Measurements from ENCODE around the gene ZNF532.
"Not testable (repeated sequence)": the region's sequence is repeated elsewhere in the genome, so short reads cannot be mapped to it uniquely, and the experiment has no call there.

The ZNF532 gene

DNA sequence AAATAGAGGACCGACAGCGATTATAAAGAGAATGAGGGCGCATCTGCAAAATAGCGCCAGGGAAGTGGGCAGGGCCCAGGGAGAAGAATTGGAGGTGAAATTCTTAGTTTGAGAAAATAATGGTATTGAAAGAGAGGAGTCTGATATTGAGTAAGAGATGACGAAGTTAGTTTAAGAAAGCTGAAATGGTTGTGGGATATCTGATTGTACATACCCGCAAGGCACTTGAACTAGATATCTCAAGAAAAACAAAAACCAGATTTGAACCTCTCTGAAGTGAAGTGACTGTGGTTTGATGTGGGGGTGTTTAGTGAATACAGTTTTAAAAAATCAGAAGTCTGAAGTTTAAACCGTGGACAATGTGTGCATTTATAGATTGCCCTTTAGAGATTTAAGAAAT, 38.9 kb downstream of the ZNF532 start:
- DNase-seq: no peak

DNA sequence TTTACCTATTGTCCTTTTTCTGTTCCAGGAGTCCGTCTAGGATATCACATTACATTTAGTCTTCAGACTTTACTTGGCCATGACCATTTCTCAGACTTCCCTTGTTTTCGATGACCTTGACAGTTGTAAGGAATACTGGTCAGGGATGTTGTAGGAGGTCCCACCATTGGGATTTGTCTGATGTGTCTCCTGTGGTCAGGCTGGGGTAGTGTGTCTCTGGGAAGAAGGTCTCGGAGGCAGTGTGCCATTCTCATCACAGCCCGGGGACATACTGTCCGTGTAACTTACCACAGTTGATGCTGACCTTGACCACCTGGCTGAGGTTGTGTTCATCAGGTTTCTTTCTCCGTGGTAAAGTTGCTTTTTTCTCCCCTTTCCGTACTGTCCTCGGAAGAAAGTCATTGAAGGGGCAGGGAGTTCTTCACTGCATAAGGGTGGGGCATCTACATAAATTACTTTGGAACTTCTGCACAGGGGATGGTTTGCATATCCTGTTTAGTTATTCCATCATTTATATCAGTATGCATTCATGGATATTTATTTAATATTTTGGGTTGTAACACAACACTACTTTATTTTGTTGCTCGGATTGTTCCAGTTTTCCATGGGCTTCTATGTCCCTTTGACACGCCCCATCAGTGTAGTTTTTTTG, 41.2 kb downstream of the ZNF532 start:
- no peak for DNase-seq

DNA sequence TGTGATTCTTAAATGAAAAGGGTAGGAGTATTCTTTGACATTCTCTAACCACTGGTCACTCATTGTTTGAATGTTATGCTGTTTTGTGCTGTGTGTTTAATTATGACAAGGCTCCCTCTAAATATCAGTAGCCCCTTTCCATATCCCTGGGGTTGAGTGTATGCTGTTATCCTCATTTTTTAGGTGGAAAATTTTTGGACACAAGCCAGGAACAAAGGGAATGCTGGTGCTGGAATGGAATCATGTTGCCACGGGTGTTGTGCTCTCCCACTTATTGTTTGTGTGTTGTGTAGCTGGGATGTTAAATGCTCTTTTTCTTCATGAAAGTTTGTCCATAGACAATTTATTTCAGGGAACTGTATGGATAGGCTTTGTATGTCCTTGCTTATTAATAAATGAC, 43.3 kb downstream of the ZNF532 start:
- DNase-seq: no peak

DNA sequence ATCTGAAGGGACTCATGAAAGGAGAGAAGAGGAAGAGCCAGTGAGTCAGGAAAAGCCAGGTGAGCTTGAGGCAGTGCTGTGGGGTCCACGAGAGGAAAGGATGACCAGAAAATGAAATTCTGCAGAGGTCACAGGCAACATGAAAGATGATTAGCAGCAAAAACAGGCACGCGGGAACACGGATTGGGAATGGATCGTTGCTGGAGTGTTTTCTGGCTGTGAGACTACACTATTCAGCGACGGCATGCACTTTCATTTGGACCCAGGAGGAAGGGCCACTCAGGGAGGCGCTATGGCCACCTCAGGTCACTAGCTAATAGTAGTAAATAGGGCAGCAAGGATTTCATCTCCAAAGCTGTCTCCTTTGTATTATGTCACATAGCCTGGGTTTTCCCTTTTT, 44.8 kb downstream of the ZNF532 start:
- no peak for DNase-seq

DNA sequence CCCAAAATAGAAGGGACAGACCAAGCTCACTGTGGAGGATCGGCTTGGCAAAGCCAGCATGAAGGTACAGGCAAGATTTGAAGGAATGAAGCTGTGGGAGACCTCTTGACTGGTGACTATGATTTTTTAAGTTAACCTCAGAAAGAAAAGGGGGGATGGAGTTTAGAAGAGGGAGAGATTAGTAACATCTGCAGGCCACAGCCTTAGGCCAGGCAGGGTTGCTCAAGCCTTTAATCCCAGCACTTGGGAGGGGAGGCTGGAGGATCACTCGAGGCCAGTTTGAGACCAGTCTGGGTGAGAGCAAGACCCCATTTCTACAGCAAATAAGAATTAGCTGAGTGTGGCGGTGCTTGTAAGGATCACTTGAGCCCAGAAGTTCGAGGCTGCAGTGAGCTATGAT, 46.6 kb downstream of the ZNF532 start:
- no peak for DNase-seq

DNA sequence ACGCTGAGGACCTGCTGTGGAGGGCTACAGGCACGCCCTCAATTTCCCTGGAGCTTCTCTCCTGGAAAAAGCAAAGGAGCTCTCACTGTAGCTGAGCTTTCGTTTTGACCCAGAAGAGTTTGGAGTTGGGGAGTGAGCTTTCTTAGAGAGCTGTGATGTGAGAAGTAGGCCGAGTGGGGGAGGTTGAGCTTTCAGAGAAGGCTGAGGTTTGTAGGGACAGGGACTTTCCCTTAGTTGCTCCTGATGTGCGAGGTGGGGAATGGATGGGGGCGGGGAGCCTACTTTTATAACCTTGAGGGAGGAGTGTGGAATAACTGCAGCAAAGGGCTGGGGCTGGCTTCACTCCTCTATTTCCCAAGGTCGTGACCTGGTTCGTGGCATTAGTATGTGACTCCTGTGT, 47.1 kb downstream of the ZNF532 start:
- DNase-seq: no peak

DNA sequence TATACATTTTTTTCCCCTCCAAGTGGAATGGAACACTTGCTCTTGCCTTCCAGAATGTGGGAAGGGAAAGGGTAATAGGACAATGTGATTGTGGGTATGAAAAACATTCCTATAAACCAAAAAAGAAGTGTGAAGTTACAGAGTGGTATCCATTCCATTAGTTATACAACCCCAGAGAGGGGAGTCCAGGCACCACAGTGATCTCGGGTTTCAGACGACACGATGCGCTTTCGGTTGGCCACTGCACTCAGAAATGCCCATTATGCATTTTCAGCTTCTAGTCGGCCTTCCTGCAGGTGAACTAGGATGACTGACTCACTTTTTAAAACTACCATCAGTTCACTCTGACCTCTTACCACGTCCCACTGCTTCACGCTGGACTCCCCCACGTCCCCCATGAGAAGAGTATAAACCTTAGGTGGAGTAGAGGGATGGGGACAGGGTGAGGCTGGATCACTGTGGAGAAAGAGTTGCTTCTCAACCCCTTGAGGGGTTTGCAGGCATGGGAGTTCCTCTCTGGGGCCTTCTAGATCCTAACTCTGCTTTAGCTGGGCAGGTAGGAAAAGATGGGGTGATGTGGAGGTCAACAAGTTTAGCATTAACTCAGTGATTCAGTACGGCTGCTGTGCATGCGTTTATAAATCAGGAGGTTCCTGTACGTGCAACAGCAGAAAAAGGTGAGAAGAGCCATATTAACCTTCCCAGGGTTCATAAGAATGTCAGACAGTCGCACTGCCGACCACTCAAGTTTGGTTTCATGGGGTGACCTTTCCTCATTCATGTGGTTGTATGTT, 50.5 kb downstream of the ZNF532 start:
- DNase-seq: no peak

DNA sequence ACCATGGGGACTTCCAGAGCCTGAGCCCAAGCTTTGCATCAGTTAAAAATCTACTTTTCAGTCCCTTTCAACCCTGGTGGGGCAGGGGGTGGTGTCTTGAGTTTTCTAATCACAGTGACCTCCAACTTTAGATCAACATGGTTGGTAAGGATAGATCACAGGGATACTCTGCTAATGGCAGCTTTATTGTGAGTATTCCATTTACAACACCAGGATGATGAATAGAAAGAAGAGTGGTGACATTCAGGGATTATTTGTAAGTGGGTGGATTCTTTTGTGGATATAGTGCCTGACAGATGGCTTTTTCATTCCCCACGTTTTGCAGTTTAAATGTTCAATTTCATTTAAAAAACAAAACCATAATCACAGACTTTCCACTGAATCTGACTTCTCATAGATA, 51.3 kb downstream of the ZNF532 start:
- DNase-seq: no peak

DNA sequence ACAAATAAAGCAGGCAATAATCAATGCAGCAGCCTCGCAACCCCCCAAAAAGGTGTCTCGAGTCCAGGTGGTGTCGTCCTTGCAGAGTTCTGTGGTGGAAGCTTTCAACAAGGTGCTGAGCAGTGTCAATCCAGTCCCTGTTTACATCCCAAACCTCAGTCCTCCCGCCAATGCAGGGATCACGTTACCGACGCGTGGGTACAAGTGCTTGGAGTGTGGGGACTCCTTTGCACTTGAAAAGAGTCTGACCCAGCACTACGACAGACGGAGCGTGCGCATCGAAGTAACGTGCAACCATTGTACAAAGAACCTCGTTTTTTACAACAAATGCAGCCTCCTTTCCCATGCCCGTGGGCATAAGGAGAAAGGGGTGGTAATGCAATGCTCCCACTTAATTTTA, 55.3 kb downstream of the ZNF532 start:
- not testable (repeated sequence) for DNase-seq

DNA sequence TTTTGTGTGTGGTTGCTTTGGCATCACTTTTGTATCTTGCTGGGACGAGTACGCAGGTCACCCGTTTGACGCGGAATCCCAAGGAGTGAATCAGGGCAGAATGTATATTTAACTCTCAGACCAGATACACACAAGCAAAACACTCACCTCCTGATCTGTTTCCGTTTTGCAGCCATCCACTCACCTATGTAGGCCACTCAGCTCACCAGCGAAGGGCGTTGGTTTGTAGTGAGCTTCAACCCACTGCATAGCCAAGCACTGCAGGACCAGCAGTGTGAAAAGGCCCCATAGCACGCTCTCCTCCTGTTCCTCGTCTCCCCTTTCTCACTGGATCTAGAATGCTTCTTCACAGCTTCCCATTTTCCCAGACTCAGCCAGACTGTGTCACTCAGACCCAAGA, 58.3 kb downstream of the ZNF532 start:
- DNase-seq: no peak

DNA sequence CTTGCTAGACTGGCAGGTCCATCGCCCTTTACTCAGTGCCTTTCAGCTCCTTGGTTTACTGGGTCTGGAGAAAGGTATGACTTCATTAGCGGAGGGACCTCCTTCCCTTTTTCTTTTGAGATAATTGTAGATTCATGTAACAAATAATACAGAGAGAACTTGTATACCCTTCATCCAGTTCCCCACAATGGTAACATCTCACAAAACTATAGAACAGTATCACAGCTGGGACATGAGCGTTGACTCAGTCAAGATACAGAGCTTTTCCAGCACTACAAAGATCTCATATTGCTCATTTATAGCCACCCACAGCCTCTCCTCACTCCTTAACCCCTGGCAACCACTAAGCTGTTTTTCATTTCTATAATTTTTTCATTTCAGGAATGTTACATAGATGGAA, 59.8 kb downstream of the ZNF532 start:
- no peak for DNase-seq

DNA sequence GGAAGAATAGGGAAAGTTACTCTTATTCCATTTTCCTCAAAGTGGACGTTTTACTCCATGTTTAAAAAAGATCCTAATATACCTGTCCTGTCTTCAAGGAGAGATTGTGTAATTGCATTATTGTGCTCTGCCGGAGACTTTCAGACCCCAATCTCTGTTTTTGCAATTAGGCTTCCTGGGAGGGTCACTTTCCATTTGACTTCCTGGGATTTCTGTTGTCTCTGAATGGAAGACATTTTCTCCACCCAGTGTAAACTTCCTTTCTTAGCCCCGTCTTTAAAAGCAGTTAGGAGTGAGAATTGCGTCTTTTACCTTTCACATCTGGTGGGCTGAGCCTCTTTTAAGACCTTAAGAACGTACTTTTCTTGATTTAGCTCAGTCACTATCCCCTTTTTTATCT, 63.0 kb downstream of the ZNF532 start:
- DNase-seq: no peak

DNA sequence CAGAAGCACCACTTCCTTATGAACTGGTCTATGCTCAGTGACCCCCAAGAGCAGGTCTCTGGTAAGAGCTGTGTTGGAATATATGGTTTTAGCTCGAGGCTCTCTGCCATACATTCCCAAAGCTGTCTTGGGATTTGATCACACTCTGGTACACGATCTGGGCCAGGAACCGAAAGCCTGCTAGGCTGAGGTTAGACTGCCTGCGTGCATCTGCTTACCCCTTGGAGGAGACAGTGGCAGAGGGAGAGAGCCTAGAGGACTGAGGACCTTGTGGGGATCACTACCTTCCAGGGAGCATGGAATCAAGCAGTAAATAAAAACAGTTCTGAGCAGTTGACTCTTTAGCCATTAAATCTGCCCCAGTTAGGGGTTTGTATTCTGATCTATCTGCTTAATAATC, 63.7 kb downstream of the ZNF532 start:
- DNase-seq: no peak

DNA sequence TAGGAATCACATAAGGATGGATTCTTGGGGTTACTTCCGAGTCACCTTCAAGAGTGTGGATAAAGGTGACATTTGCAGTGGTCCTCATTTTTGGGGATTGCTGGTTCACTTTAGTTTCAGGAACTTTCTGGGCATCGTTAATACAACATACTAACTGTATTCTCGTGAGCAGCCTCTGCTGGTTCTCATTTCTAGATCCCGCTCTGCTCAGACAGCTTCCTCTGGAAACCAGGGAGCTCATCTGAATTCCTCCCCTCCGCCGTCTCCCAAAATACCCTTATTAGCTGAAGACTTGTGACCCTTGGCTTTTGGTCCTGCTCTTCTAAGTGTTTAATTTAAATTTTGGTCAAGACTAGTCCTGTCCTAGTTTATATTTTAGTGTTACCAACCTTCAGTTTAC, 64.5 kb downstream of the ZNF532 start:
- no peak for DNase-seq

DNA sequence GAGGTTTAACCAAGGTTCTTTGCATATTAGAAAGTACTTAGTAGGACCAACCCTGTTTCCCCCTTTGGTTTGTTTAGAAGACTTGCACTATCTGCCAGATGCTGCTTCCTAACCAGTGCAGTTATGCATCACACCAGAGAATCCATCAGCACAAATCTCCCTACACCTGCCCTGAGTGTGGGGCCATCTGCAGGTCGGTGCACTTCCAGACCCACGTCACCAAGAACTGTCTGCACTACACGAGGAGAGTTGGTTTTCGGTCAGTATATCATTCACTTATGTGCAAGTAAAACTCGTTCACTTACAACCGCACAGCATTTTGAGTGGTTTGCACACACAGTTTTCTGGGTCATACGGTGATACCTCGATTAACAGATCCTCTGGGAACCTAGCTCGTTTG, 69.7 kb downstream of the ZNF532 start:
- DNase-seq: no peak

DNA sequence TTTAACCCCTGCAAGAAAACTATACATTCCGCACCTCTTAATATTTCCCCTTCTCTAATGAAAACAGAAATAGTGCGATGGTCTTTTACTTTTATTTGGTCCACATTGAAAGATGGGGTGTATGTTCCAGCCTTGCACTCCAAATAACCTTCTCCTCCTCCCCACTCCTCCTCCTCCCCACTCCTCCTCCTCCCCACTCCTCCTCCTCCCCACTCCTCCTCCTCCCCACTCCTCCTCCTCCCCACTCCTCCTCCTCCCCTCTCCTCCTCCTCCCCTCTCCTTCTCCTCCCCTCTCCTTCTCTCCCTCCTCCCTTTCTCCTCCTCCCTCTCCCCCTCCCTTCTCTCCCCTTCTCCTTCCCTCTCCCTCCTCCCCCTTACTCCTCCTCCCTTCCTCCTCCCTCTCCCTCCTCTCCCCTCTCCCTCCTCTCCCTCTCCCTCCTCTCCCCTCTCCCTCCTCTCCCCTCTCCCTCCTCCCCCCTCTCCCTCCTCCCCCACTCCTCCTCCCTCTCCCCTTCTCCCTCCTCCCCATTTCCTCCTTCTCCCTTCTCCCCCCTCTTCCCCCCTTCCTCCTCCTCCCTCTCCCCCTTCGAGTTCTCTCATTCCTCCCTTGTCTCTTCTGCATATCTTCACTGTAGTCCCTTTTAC, 70.4 kb downstream of the ZNF532 start:
- DNase-seq: no peak

DNA sequence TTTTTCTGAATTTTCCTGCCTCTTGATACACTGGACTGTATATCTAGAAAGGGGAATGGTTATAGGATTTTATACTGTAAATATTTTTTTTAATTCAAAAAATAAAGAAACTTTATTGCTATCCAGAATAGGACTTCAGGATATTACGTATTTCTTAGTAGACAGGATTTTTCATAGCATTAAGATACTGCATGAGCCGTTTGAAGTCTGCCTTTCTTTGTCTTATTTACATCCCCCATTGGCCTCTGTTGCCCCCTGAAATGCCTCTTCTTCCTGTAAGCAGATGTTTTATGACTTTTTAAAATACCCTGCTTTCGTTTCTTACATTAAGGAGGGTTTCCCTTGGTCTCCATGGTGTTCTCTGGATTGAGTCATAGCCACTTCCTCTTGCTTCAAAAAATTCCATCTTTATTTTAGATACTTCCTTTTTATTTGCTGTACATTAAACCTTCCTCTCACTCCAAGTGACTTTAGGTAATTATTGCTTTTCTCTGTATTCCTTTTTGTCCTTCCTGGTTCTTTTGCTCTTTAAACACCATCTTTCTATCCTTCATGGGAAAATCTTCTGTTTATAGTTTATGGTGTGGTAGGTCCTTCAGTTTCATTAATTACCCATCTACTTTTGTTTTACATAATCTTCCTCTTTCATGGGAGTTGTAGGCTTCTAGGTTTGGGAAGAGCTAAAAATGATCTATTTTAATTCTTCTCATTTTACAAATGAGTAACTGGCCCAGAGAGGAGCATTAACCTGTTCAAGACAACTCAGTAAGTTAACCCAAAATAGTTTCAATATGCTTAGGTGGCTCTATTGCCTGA, 72.6 kb downstream of the ZNF532 start:
- DNase-seq: no peak

DNA sequence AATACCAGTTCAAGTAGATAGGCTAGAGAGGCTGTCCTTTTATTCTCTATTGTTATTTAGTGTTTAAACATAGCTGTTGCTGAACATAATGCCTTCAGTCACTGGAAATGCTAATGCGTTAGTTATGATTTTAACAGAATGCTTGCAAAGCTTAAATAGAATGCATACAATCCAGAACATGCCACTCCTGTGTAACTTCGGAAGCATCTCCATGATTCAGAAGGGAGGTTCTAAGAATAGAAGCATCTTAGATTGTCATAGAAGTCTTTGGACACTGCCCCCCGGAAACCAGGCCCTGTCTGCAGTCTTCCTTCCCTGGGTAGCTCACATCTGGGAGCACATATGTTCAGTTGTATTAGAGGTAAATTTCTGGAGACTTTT, 73.2 kb downstream of the ZNF532 start:
- no peak for DNase-seq

DNA sequence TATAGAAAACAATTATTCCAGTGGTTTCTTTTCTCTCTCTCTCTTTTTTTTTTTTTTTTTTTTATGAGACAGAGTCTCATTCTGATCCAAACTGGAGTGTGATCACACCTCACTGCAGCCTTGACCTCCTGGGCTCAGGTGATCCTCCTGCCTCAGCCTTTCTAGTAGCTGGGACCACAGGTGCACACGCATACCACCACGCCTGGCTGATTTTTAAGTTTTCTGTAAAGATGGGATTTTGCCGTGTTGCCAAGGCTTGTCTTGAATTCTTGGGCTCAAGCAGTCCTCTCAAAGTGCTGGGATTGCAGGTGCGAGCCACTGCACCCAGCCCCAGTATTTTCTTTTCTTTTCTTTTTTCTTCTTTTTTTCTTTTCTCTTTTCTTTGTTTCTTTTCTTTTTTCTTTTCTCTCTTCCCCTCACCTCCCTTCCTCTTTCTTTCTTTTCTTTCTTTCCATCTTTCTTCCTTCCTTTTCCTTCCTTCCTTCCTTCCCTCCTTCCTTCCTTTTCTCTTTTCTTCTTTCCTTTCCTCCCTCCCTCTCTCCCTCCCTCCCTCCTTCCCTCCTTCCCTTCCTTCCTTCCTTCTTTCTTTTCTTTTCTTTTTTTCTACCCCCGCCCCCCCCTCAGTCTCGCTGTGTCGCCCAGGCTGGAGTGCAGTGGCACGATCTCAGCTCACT, 76.9 kb downstream of the ZNF532 start:
- DNase-seq: no peak

DNA sequence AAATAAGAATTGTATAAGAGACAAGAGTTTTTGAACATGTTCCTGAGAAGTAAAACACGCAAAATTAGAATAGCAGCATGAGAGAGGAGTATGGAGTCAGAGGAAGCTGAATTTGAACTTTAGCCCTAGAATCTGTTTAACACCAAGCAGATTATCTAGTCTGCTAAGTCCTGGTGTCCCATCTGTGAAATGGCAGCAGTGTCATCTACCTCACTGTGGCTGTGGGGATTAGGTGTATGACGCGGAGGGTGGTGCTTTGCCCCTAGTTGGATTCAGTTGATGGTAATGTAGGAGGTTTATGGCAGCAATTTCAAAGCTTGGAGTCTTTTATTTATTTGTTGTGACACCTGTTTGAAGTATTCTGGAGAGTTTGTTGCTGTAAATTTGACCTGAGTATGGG, 79.2 kb downstream of the ZNF532 start:
- no peak for DNase-seq

DNA sequence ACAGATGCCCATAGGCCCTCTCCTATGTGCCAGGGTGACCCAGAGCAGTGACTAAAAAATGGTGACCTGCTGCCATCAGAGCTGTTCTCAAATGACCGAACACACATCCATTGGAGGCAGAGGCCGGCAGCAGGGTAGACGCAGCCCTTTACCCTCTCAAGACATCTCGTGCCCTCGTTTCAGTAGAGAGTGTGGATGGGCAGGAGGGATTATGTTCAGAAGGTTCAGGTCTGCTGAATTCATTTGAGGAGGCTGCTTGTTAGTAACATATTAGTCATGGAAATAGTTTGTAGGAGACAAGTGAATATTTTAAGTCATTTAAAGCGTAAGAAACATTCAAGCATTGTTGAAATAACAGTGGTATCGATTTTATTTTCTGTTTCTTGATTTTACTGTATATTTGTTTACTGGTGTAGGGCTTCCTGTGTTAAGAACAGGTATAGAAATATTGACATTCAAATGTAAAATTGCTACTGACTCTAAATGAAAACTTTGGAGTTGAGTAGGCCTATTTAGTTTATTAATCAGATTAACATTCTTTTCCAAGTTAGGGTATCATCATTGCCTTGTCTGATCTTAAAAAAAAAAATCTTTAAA, 82.6 kb downstream of the ZNF532 start:
- DNase-seq: no peak

DNA sequence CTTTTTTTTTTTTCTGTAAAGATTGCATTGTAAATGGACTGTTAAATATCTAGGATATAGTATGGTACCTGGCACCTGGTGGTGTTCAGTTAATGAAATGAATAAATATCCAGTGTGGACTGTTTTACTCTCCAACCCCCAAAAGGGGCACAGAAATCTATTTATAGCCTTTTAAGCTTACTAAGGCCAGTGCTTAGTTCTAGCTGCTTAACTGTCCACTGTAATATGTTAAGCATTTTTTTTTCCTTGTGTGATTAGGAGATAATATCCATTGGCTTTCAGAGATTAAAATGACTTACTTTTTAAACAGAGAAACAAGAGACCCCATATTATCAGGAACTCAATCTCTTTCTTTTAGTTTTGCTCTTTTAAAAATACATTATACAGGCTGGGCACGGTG, 84.4 kb downstream of the ZNF532 start:
- no peak for DNase-seq
